ENCODE measurements around the gene USP26. TPM values are rescaled to one million over a fixed set of nuclear protein-coding genes. Genes with fewer than 3 reads are reported as not detected.

Gene USP26
- total and polyA plus RNA-seq, 2 experiments from 2014 or later = not detected

DNA sequence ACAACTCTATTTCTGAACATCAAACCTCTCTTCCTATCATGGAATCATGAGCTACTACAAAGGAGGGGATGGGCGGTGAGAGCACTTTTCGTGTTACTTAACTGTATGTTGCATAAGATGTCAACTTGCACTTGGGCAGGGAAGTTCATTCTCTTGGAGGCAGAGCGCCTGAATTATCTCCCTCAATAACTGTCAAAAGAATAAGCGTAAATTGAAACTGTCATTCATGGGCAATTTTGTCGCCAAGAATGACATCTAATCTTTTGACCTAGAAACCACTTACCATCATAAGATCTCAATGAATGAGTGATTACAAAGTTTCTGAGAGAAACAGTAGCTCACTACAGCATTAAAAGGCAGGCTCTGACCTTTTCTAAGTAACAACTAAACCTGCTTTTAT lies 23.5 kb upstream of the USP26 start (continued):
- TF ChIP-seq, protein P1, sequence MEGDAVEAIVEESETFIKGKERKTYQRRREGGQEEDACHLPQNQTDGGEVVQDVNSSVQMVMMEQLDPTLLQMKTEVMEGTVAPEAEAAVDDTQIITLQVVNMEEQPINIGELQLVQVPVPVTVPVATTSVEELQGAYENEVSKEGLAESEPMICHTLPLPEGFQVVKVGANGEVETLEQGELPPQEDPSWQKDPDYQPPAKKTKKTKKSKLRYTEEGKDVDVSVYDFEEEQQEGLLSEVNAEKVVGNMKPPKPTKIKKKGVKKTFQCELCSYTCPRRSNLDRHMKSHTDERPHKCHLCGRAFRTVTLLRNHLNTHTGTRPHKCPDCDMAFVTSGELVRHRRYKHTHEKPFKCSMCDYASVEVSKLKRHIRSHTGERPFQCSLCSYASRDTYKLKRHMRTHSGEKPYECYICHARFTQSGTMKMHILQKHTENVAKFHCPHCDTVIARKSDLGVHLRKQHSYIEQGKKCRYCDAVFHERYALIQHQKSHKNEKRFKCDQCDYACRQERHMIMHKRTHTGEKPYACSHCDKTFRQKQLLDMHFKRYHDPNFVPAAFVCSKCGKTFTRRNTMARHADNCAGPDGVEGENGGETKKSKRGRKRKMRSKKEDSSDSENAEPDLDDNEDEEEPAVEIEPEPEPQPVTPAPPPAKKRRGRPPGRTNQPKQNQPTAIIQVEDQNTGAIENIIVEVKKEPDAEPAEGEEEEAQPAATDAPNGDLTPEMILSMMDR (conservative IDR thresholded peaks at IDR 0.05; ENCODE audit: low read depth in 2 of 2) = no peak
- TF ChIP-seq CREB1 (CRISPR knock-in tag; IDR thresholded peaks at IDR 0.05; ENCODE audit: low read depth) = no peak
- no peak for TF ChIP-seq NANOG (IDR thresholded peaks at IDR 0.05; ENCODE audit: borderline replicate concordance)
- TF ChIP-seq STAT1 (IDR thresholded peaks at IDR 0.05; ENCODE audit: unreplicated experiment) = no peak
- TF ChIP-seq EZH2phosphoT487 (IDR thresholded peaks at IDR 0.05; ENCODE audit: unreplicated experiment) = no peak
- no peak for TF ChIP-seq EZH2 (IDR thresholded peaks at IDR 0.05; ENCODE audit: low read depth, unreplicated experiment)
- no peak for TF ChIP-seq ZNF114 (CRISPR knock-in tag; IDR thresholded peaks at IDR 0.05)

DNA sequence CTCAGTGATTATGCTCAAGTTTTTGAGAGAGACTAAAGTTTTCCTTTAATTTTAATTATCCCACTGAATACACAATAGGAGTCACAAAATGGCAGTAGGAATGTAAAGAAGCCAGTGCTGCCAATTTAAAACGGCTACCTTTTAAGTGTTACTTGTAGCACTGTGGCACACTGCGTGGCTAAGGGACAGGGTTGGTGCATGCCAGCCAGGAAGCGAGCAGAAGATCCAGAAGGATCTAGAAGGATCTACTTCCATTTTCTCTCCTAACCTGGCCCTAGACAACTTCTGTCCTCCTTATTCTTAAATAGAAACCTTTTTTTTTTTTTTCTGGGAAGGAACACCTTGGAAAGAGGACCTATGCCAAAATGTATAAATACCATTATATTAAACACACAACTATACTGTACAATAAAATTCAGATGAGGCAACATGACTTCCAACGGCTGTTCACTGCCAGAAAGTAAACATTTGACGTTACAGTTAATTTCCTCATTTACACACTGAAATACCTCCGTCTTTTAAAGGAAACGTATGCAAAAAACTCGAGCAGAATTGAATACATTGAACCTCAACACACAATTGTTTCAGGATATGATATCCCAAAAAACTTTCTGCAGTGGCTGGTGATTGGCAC lies 2.7 kb downstream of the USP26 start:
- no peak for DNase-seq (ENCODE audit: low spot score)
- no peak overlapping the region for H3K4me3 ChIP-seq
- H3F3A ChIP-seq (replicated peaks; ENCODE audit: low read depth) = no peaks in the 10 kb centered on the region
- H2AFZ ChIP-seq = no peak overlapping the region
- no peaks in the 10 kb centered on the region for H3K79me2 ChIP-seq (replicated peaks; ENCODE audit: insufficient read depth)
- no peaks in the 10 kb centered on the region for H4K20me1 ChIP-seq (replicated peaks; ENCODE audit: insufficient read depth)
- no peaks in the 10 kb centered on the region for H3K36me3 Mint-ChIP-seq (ENCODE audit: low read depth)
- no peak overlapping the region for H3K4me3 Mint-ChIP-seq
- H3K27me3 ChIP-seq (ENCODE audit: insufficient read depth) = no peaks in the 10 kb centered on the region
- no peak overlapping the region for H3K4me2 ChIP-seq
- H3K27ac Mint-ChIP-seq = no peak overlapping the region
- no peaks in the 10 kb centered on the region for H3K4me1 Mint-ChIP-seq
- ATAC-seq = no peak
- H3K36me3 ChIP-seq (ENCODE audit: insufficient read depth) = no peaks in the 10 kb centered on the region
- peaks cover 1% of the 10 kb centered on the region for H3K27me3 Mint-ChIP-seq (ENCODE audit: insufficient read depth, low read depth, poor library complexity)
- H3K9me2 ChIP-seq (ENCODE audit: insufficient read depth) = no peaks in the 10 kb centered on the region
- H3K4me1 ChIP-seq (ENCODE audit: insufficient read depth) = no peaks in the 10 kb centered on the region
- no peak overlapping the region for H3K27ac ChIP-seq (ENCODE audit: low read depth)
- H3K9me3 Mint-ChIP-seq = no peaks in the 10 kb centered on the region
- TF ChIP-seq NANOG (IDR thresholded peaks at IDR 0.05; ENCODE audit: borderline replicate concordance) (no peak), EZH2 (IDR thresholded peaks at IDR 0.05; ENCODE audit: low read depth, unreplicated experiment) (no peak), CREB1 (CRISPR knock-in tag; IDR thresholded peaks at IDR 0.05; ENCODE audit: low read depth) (no peak), JUNB (IDR thresholded peaks at IDR 0.05; ENCODE audit: unreplicated experiment) (no peak)
- TF ChIP-seq, protein P2, sequence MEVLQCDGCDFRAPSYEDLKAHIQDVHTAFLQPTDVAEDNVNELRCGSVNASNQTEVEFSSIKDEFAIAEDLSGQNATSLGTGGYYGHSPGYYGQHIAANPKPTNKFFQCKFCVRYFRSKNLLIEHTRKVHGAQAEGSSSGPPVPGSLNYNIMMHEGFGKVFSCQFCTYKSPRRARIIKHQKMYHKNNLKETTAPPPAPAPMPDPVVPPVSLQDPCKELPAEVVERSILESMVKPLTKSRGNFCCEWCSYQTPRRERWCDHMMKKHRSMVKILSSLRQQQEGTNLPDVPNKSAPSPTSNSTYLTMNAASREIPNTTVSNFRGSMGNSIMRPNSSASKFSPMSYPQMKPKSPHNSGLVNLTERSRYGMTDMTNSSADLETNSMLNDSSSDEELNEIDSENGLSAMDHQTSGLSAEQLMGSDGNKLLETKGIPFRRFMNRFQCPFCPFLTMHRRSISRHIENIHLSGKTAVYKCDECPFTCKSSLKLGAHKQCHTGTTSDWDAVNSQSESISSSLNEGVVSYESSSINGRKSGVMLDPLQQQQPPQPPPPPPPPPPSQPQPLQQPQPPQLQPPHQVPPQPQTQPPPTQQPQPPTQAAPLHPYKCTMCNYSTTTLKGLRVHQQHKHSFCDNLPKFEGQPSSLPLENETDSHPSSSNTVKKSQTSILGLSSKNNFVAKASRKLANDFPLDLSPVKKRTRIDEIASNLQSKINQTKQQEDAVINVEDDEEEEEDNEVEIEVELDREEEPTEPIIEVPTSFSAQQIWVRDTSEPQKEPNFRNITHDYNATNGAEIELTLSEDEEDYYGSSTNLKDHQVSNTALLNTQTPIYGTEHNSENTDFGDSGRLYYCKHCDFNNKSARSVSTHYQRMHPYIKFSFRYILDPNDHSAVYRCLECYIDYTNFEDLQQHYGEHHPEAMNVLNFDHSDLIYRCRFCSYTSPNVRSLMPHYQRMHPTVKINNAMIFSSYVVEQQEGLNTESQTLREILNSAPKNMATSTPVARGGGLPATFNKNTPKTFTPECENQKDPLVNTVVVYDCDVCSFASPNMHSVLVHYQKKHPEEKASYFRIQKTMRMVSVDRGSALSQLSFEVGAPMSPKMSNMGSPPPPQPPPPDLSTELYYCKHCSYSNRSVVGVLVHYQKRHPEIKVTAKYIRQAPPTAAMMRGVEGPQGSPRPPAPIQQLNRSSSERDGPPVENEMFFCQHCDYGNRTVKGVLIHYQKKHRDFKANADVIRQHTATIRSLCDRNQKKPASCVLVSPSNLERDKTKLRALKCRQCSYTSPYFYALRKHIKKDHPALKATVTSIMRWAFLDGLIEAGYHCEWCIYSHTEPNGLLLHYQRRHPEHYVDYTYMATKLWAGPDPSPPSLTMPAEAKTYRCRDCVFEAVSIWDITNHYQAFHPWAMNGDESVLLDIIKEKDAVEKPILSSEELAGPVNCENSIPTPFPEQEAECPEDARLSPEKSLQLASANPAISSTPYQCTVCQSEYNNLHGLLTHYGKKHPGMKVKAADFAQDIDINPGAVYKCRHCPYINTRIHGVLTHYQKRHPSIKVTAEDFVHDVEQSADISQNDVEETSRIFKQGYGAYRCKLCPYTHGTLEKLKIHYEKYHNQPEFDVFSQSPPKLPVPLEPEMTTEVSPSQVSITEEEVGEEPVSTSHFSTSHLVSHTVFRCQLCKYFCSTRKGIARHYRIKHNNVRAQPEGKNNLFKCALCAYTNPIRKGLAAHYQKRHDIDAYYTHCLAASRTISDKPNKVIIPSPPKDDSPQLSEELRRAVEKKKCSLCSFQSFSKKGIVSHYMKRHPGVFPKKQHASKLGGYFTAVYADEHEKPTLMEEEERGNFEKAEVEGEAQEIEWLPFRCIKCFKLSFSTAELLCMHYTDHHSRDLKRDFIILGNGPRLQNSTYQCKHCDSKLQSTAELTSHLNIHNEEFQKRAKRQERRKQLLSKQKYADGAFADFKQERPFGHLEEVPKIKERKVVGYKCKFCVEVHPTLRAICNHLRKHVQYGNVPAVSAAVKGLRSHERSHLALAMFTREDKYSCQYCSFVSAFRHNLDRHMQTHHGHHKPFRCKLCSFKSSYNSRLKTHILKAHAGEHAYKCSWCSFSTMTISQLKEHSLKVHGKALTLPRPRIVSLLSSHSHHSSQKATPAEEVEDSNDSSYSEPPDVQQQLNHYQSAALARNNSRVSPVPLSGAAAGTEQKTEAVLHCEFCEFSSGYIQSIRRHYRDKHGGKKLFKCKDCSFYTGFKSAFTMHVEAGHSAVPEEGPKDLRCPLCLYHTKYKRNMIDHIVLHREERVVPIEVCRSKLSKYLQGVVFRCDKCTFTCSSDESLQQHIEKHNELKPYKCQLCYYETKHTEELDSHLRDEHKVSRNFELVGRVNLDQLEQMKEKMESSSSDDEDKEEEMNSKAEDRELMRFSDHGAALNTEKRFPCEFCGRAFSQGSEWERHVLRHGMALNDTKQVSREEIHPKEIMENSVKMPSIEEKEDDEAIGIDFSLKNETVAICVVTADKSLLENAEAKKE (CRISPR knock-in tag; IDR thresholded peaks at IDR 0.05) = no peak
- TF ChIP-seq, protein P3, sequence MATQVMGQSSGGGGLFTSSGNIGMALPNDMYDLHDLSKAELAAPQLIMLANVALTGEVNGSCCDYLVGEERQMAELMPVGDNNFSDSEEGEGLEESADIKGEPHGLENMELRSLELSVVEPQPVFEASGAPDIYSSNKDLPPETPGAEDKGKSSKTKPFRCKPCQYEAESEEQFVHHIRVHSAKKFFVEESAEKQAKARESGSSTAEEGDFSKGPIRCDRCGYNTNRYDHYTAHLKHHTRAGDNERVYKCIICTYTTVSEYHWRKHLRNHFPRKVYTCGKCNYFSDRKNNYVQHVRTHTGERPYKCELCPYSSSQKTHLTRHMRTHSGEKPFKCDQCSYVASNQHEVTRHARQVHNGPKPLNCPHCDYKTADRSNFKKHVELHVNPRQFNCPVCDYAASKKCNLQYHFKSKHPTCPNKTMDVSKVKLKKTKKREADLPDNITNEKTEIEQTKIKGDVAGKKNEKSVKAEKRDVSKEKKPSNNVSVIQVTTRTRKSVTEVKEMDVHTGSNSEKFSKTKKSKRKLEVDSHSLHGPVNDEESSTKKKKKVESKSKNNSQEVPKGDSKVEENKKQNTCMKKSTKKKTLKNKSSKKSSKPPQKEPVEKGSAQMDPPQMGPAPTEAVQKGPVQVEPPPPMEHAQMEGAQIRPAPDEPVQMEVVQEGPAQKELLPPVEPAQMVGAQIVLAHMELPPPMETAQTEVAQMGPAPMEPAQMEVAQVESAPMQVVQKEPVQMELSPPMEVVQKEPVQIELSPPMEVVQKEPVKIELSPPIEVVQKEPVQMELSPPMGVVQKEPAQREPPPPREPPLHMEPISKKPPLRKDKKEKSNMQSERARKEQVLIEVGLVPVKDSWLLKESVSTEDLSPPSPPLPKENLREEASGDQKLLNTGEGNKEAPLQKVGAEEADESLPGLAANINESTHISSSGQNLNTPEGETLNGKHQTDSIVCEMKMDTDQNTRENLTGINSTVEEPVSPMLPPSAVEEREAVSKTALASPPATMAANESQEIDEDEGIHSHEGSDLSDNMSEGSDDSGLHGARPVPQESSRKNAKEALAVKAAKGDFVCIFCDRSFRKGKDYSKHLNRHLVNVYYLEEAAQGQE (IDR thresholded peaks at IDR 0.05; ENCODE audit: unreplicated experiment) = no peak
- TF ChIP-seq, protein P1 (conservative IDR thresholded peaks at IDR 0.05; ENCODE audit: low read depth in 2 of 2) = no peak

All from GM23338 (cell line).